Measurements from ENCODE around the gene PEPD.
"Not testable (repeated sequence)": the region's sequence is repeated elsewhere in the genome, so short reads cannot be mapped to it uniquely, and the experiment has no call there.

The PEPD gene

GRCh38 chr19:33496038-33496895 lies 25.3 kb downstream of the PEPD start:
- no peak for DNase-seq

DNA sequence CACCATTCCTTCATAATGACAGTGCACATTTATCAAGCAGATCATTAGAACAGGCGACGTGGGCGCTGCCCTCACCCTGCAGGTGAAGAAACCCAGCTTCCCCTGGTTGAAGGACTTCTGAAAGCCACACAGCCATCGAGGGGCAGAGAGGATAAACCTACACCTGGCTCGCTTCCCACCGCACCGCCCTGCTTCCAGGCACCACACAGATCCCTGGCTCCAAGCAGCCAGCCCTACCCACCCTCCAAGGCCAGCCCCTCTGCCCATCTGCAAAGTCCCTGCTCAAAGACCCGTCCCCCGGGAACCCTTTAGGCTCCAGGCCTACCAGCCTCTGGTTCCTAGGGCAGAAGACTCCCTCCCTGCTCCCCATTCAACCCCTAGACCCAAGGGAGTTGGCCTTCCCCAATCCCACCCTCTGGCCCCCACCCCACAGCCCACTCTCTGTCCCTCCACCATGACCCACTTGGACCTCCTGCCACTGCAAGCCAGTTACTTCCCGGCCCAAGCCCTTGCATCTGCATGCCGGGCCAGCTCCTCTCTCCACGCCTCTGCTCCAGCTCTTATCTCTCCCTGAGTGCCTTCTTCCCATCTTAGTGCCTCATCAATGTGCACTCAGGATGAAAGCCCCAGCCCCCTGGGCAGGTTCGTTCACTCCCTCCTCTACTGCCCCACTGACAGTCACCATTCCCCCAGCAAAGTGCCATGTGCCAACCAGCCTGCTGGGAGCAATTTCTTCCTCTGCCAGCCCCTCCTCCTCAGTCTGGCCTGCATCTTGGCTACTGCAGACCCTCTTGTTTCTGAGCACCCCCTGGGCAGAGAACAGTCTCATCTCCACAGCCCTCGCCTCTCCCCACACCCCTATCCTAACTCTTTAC lies 28.0 kb downstream of the PEPD start:
- no peak for DNase-seq

GRCh38 chr19:33492951-33493350 lies 28.6 kb downstream of the PEPD start:
- no peak for DNase-seq

- DNase-seq: no peak
Observed at GRCh38 chr19:33492090-33492489, 29.5 kb downstream of the PEPD start.

DNA sequence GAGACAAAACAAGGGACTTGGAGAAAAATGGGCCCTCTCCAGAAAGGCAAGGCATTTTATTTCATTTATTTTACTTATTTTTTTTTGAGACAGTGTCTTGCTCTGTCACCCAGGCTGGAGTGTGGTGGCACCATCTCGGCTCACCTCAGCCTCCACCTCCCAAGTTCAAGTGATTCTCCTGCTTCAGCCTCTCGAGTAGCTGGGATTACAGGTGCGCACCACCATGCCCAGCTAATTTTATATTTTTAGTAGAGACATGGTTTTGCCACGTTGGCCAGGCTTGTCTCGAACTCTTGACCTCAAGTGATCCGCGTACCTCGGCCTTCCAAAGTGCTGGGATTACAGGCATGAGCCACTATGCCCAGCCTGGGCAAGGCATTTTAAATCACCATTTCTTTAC lies 31.0 kb downstream of the PEPD start:
- not testable (repeated sequence) for DNase-seq

GRCh38 chr19:33490041-33490451 lies 31.5 kb downstream of the PEPD start:
- no peak for DNase-seq

DNA sequence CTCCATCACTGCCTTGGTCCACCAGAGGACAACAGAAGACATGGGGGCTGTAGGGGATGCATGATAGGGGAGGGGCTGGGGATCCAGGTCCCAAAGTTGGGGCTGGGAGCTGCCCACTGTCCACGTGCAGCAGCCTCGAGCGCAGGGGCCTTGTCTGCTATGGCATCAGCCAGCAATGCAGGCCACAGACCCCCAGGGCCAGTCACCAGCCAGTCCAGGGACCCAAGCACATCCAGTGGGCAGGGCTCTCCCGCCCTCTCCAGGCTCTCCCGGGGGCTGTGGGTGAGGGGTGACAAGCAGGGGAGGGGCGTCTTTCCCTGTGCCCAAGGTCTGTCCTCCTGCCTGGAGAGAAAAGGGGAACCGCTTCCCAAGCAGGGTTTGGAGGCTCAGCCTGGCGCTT lies 32.8 kb downstream of the PEPD start:
- DNase-seq: no peak

- no peak for DNase-seq
Observed at GRCh38 chr19:33487901-33488800, 33.4 kb downstream of the PEPD start.

- no peak for DNase-seq
Observed at GRCh38 chr19:33486936-33487811, 34.4 kb downstream of the PEPD start.

DNA sequence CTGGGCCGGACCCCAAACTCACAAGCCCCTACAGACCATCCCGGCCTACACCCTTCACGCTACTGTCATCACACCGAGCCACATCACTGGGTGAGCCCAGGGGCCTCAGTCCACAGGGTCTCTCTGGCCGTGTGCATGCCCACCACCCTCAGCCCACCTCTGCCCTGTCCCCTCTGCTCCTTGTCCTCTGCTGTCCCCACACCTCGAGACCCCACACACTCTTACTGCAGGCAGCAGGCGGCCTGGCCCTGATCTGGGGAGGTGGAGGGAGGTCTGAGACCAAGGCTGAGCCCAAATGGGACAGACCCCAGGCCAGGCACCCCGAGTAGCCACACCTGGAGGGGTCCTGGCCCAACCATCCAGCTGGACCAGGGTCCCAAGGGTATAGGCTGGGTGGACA lies 35.2 kb downstream of the PEPD start:
- DNase-seq: no peak

DNA sequence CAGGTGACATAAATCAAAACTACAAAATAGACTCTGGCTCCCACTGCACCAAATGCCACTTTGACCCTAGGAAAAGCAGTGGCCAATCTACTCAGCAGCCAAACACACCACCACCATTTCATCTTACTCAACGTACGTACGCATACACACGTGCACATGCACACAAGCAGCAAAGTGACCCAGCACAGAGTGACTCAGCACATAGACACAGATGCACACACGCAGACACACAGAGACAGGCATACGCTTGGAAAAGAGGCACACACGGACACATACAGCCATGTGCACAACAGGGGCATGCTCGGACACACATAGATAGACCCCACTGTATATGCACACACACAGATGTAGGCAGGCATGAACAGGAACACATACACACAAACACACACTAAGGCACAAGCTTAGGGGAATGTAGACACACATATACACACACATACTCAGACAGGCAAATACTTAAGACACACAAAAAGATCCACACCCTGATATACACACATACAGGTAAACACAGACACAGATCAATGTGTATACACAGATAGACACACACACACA lies 37.3 kb downstream of the PEPD start:
- no peak for DNase-seq

DNA sequence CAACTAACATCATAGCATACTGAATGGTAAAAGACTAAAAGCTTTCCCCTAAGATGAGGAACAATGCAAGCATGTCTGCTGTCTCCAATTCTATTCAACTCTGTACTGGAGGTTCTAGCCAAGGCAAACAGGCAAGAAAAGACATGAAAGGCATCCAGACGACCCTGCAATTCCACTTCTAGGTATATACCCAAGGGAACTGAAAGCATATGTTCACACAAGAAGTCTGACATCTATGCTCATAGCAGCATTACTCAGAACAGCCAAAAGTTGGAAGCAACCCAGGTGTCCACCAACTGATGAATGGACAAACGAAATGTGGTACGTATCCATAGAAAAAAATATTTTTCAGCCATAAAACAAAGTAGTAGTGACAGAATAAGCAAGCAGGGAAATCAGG lies 39.1 kb downstream of the PEPD start:
- no peak for DNase-seq

DNA sequence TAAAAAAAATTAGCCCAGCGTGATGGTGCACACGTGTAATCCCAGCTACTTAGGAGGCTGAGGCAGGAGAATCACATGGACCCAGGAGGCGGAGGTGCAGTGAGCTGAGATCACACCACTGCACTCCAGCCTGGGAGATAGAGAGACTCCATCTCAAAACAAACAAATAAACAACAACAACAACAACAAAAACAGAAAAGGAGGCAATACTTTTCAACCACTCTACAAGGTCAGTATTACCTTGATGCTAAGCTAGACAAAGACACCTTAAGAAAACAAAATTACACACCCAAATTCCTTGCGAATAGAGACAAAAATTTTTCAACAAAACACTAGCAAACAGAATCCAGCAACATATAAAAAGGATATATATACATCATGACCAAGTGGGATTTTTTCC lies 39.7 kb downstream of the PEPD start:
- no peak for DNase-seq

DNA sequence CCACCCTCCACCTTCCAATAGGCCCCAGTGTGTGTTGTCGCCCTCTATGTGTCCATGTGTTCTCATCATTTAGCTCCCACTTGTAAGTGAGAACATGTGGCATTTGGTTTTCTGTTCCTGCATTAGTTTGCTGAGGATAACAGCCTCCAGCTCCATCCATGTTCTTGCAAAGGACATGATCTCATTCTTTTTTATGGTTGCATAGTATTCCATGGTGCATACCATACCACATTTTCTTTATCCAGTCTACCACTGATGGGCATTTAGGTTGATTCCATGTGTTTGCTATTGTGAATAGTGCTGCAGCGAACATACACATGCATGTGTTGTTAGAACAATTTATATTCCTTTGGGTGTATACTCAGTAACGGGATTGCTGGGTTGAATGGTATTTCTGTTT lies 42.0 kb downstream of the PEPD start:
- DNase-seq: not testable (repeated sequence)

GRCh38 chr19:33477781-33478180 lies 43.8 kb downstream of the PEPD start:
- DNase-seq: no peak

DNA sequence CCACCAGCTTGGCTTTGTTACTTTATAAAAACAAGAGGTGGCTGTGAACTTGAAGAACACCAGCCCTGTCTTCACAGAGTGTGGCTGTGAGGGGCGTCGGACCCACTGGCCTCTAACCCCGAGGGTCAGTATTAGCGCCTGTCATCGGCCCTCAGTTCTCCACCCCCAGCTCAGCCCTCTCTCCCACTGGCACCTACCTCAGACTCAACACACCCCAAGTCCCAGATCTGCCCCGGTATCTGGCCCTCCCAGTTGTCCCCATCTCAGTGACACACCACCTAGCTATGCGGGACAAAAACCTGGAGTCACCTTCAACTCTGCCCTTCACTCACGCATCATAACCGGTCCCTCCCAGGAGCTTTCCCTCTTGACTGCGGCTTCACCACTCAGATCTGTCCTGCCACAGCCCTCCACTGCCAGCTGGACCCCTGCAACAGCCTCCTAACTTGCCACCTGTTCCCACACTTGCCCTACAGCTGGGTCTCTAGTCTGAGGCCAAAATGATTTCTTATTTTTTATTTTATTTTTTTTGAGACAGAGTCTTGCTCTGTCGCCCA lies 45.4 kb downstream of the PEPD start:
- no peak for DNase-seq

DNA sequence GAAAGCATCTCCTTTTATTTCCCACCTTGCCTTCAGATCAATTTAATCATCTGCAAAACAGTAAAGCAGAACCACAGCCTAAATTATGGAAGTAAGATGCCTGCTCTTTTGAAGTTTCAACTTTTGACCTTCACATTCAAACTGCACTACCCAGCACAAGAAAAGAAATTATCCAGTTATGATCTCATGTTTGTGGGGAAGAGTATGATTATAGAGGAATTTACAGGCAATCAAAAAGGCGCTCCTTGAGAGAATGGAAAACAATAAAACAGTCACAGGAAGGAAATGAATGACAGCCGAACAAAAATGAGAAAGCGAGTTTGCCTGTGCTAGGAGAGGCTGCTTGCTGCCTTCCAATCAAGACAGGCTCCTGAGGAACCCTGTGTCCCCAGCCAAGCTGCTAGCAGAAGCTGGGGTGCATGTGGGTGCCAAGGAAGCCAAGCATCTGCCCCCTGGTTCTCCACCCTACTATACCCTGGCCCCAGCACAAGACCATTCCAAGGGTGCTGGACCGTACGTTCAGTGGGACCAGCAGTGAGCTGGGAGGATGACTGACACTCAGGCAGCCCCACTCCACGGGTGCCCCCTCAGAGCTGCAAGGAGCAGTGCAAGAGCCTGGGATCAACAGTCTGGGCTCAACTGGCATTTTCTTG lies 47.8 kb downstream of the PEPD start:
- DNase-seq: no peak

DNA sequence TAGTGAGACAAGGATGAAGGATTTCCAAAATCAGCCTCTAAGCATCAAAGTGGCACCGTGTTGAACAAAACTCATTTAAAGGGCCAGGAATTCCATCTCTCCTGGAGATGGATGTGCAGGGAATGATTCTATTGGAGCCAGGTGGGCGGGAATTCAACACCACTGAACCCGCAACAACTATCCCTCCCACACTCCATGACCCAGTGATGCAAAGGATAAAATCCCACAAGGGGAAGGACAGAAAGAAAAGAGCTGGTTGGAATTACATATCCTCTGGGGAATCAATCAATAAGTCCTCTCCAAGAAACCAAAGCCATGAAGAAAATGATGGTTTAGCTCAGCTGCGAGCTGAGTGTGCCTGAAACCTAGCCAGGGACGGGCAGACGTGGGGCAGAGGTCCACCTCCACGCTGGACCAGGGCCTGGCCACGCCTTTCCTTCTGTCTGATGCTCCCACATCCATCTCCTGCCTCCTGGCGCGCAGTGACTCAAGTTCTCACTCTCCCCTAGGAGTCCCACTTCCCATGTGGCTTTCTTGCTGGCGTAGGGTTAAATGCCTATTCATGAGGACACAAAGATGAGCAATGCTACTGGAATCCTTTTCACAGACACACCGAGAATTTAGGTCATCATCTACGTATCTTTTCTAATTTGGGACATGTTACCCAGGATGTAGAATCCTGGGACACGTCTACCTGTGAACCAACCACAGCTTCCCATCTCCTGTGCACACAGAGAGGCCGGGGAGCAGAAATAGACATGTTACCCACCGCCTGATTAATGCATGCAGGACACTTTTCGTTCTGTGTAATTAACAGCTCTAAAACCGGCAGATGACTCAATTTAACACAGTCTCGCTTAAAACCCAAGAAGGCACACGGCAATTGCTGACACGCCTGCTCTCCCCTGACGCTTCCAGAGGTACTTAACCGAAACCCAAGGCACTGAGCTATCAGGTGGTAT lies 48.6 kb downstream of the PEPD start:
- DNase-seq: no peak

DNA sequence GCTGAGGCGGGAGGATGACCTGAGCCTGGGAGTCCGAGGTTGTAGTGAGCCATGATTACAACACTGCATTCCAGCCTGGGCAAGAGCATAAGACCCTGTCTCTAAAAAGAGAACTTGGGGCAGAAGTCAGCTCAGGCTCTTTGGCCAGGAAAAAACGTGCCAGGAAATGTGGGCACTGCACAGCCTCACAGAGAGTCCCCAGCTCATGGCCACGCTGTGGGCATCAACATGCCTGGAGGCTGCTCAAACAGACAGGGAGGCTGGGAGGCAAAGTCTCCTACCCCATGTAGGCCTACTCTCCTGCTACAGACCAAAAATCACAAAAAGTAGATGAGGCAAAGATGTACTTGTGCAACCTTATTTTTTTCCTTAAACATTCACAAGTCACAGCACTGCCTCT lies 49.4 kb downstream of the PEPD start:
- no peak for DNase-seq
